LHCN-M2 (cell line): ENCODE results near the gene ATP2C2. TPM values are rescaled to one million over a fixed set of nuclear protein-coding genes. Genes with fewer than 3 reads are reported as not detected.

ENCODE experiments used
- DNase-seq: peaks from one replicate; pipeline ENCODE4 v3.0.0-alpha.2; 2012; ENCODE audit warnings: low read depth
- total RNA-seq: library from RNA; depleted of rRNA; stranded (reverse); fragments of >200 nt; gene quantifications from 2 replicates; pipeline ENCODE4 v1.2.3, GENCODE V29; 2014

Gene ATP2C2
- total RNA-seq, 1 experiment from 2014 or later, result not detected

- DNase-seq, result no peak
These were observed 5.8 kb upstream of the ATP2C2 start for GRCh38 chr16:84362471-84362941.

- DNase-seq, result no peak
These were observed 2.1 kb upstream of the ATP2C2 start for GRCh38 chr16:84366208-84366607.

GRCh38 chr16:84367297-84367680, 1.0 kb upstream of the ATP2C2 start:
- no peak for DNase-seq

GRCh38 chr16:84367750-84368307, 509 bp upstream of the ATP2C2 start:
- no peak for DNase-seq

GRCh38 chr16:84369105-84369504, 767 bp downstream of the ATP2C2 start:
- DNase-seq, result no peak

- DNase-seq, result no peak
These were observed 1.7 kb downstream of the ATP2C2 start for GRCh38 chr16:84369938-84370627.

- no peak for DNase-seq
These were observed 2.6 kb downstream of the ATP2C2 start for GRCh38 chr16:84370723-84371552.

- no peak for DNase-seq
These were observed 3.2 kb downstream of the ATP2C2 start for GRCh38 chr16:84371553-84371865.

GRCh38 chr16:84373907-84374489, 5.7 kb downstream of the ATP2C2 start:
- no peak for DNase-seq

GRCh38 chr16:84378099-84378498, 9.8 kb downstream of the ATP2C2 start:
- DNase-seq, result no peak

GRCh38 chr16:84378567-84378966, 10.2 kb downstream of the ATP2C2 start:
- DNase-seq, result no peak

- no peak for DNase-seq
These were observed 10.8 kb downstream of the ATP2C2 start for GRCh38 chr16:84379008-84379708.

GRCh38 chr16:84379709-84380362, 11.5 kb downstream of the ATP2C2 start:
- DNase-seq, result no peak

GRCh38 chr16:84380405-84380804, 12.1 kb downstream of the ATP2C2 start:
- no peak for DNase-seq

GRCh38 chr16:84382396-84382795, 14.1 kb downstream of the ATP2C2 start:
- no peak for DNase-seq

- no peak for DNase-seq
These were observed 14.8 kb downstream of the ATP2C2 start for GRCh38 chr16:84383106-84383505.

GRCh38 chr16:84386047-84386446, 17.7 kb downstream of the ATP2C2 start:
- no peak for DNase-seq

GRCh38 chr16:84387021-84387420, 18.7 kb downstream of the ATP2C2 start:
- no peak for DNase-seq

- no peak for DNase-seq
These were observed 21.9 kb downstream of the ATP2C2 start for GRCh38 chr16:84390131-84390785.

GRCh38 chr16:84391151-84392030, 23.1 kb downstream of the ATP2C2 start:
- no peak for DNase-seq
